GM12892 (cell line): ENCODE data around the gene EFCAB11.

ENCODE experiments used
- POLR2A ChIP-seq: IDR thresholded peaks from 2 replicates; pipeline ENCODE4 v1.6.1; 2011; ENCODE audit warnings: low read depth, low read length, control low read depth
- POLR2AphosphoS5 ChIP-seq: IDR thresholded peaks from 2 replicates; pipeline ENCODE4 v1.6.1; 2011; ENCODE audit warnings: low read depth, low read length, control low read depth

- TF ChIP-seq POLR2A (no peak), POLR2AphosphoS5 (no peak)
Observed at GRCh38 chr14:89801136-89801535, 153.4 kb downstream of the EFCAB11 start.
